ENCODE results near the gene PHGDH.

DNA sequence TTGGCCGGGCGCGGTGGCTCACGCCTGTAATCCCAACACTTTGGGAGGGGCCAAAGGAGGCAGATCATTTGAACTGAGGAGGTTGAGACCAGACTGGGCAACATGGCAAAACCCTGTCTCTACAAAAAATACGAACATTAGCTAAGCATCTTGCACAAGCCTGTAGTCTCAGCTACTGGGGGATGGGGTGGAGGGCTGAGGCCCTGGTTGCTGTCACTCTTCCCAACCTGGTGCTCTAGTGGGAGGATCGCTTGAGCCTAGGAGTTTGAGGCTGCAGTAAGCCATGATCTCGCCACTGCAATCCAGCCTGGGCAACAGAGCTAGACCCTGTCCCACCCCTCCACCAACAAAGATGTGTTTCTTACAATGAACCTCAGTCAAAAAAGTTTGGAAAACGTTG, 2.8 kb downstream of the PHGDH start:
- TF ChIP-seq EZH2 (optimal IDR thresholded peaks at IDR 0.05; ENCODE audit: low read depth, low read length) (no peak), EZH2phosphoT487 (IDR thresholded peaks at IDR 0.05; ENCODE audit: low read length) (no peak)

Measured in MM.1S (cell line).